CD4-positive, alpha-beta T cell treated with Interleukin-1 beta for 1 hour (primary cell): Measurements from ENCODE around the gene CR1L.
"Not testable (repeated sequence)": the region's sequence is repeated elsewhere in the genome, so short reads cannot be mapped to it uniquely, and the experiment has no call there.

Experiments used
- DNase-seq, 2 donors: peaks; one replicate each; pipeline ENCODE4 v3.0.0-alpha.2; 2020 to 2022

CR1L gene

DNA sequence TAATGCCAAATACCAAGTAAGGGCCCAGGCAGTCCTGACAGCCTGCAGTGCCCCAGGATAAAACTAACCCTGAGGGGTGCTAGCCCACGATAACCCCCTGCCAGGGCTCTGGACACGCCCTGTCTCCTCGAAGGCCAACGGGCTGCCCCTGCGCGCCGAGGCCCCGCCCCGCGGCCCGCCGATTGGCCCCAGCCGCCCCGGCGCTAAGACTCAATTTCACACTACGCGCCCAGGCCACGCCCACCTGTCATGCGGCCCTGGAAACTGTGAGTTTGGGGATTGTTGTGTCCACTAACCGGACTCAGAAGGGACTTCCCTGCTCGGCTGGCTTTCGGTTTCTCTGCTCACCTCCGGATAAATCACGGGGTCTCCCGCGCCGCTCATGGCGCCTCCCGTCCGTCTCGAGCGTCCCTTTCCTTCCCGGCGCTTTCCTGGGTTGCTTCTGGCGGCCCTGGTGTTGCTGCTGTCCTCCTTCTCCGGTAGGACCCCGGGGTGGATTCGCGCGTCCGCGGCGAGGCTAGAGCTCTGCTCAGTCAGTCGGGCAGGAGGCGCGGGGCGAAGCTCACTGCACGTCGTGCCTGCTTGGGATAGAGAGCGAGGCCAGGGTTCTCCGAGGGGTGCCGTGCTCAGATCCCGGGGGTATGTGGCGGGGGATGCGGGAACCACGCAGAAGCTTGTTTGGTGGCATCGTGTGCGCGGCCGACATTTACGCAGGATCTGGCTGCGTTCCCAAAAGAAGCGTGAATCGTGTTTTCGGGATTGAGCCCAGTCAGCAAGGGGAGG is at the start of gene CR1L:
Gene CR1L (plus strand): TSS at position 282 of the 783 bp plus-strand sequence. CDS start 101 bp downstream, at position 383.
- DNase-seq: peak; percentile 64 to 76

DNA sequence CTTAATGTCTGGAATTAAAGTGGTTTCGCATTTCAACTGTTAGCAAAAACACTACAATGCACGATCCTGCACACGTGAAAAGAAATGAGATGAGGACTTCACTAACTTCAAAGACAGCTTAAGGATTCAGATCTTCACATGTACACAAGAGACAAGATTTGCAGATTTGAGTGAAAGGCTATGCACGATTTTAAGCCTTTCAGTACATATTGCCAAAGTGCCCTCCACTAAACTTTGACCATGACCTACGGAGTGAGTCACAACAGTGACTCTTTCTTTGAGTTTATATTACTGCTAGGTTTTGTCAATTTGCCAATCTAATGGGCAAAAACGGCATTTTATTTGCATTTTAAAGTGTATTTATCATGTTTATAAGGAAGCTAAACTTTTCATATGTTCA is 41.2 kb upstream of the CR1L start:
- DNase-seq: no peak

- DNase-seq: no peak
Measured at GRCh38 chr1:207605444-207606361, 39.2 kb upstream of the CR1L start.

- no peak for DNase-seq
Measured at GRCh38 chr1:207606362-207606755, 38.6 kb upstream of the CR1L start.

- DNase-seq: no peak
Measured at GRCh38 chr1:207612762-207613161, 32.2 kb upstream of the CR1L start.

DNA sequence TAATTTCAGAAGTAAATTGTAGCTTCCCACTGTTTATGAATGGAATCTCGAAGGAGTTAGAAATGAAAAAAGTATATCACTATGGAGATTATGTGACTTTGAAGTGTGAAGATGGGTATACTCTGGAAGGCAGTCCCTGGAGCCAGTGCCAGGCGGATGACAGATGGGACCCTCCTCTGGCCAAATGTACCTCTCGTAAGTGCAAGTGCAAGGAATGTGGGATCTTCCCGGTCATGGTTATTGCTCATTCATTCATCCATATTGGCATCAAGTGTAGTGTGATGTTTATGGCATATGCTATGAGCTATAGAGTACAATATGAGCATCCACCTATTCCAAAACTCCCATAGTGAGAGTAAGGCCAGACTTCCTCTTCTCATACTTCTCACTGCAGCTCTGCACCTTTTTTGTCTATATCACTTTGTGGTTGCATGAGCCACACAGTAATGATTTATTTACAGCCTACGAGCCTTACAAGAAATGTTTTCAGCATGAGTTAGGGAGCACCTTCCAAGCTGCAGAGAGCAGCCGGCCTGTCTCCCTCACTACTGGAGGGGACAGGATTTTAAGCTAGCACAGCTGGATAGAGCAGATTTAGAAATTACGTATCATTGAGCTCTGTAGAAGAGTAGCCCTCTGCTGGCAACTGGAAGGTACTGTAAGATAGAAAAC is 24.9 kb upstream of the CR1L start:
- peak; percentile 2 to 35 for DNase-seq

- DNase-seq: no peak
Measured at GRCh38 chr1:207620543-207620893, 24.4 kb upstream of the CR1L start.

GRCh38 chr1:207625504-207626071 is 19.3 kb upstream of the CR1L start:
- DNase-seq: not testable (repeated sequence)

DNA sequence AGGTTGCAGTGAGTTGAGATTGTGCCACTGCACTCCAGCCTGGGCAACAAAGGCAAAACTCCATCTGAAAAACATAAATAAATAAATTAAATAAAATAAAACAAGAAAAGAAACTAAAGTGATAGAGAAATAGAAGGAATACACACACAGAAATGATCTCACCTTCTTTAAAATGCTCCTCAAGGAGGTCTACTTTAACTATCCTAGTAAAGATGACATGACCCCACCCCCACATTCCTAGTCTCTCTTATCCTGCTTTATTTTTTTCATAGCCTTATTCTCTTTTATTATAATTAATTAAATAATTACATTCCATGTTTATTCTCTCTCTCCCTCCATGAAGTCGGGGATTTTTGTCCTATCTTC is 18.0 kb upstream of the CR1L start:
- DNase-seq: no peak

GRCh38 chr1:207627496-207627895 is 17.4 kb upstream of the CR1L start:
- no peak for DNase-seq

GRCh38 chr1:207628776-207629175 is 16.2 kb upstream of the CR1L start:
- DNase-seq: no peak

DNA sequence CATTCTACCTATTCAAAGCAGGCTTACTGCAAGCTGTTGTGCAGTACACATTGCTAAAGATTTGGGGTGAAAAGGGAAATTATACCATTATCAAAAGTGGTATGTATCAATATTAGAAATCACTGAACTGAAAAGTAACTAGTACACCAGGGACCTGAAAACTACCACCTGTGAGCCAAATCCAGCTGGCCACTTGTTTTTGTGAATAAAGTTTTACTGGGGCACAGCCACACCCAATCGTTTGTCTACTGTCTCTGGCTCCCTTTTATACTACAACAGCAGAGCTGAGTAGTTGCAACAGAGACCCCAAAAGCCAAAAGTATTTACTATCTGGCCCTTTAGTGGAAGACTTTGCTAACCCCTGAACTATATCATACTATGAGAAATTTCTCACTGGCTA is 13.8 kb upstream of the CR1L start:
- no peak for DNase-seq

DNA sequence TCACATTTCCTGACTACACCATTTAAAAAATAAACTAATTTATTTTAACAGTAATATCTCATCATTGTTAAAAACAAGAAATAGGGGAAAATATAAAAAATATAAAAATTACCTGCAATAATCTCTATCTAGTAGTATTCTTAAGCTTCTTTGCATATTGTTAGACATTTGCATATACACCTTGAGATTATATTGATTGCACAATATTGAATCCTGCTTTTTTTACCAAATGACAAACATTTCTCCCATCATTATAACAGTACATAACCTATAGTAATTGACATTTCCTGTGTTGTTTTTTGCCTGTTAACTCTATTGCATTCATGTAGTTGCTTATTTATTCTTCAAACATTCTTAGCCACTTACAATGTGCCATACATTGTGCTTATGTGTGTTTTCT is 11.7 kb upstream of the CR1L start:
- DNase-seq: no peak

DNA sequence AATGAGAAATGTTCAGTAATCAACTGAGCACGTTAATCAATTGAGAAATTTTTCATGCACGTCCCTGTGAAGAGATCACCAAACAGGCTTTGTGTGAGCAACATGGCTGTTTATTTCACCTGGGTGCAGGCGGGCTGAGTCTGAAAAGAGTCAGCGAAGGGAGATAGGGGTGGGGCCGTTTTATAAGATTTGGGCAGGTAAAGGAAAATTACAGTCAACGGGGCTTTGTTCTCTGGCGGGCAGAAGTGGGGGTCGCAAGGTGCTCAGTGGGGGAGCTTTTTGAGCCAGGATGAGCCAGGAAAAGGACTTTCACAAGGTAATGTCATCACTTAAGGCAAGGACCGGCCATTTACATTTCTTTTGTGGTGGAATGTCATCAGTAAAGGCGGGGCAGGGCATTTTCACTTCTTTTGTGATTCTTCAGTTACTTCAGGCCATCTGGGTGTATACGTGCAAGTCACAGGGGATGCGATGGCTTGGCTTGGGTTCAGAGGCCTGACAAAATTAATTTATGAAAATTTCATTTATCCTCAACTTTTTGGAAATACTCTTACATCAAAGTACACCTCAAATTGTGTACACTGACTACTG is 11.1 kb upstream of the CR1L start:
- DNase-seq: not testable (repeated sequence)

GRCh38 chr1:207634293-207634692 is 10.6 kb upstream of the CR1L start:
- DNase-seq: not testable (repeated sequence)

DNA sequence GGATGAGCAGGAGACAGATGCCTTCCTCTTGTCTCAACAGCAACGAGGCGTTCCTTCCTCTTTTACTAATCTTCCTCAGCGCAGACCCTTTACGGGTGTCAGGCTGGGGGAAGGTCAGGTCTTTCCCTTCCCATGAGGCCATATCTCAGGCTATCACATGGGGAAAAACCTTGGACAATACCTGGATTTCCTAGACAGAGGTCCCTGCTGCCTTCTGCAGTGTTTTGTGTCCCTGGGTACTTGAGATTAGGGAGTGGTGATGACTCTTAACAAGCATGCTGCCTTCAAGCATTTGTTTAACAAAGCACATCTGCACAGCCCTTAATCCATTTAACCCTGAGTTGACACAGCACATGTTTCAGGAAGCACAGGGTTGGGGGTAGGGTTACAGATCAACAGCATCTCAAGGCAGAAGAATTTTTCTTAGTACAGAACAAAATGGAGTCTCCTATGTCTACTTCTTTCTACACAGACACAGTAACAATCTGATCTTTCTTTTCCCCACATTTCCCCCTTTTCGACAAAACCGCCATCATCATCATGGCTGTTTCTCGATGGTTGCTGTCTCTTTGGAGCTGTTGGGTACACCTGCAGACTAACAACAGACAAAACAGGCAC is 9.3 kb upstream of the CR1L start:
- not testable (repeated sequence) for DNase-seq

- DNase-seq: not testable (repeated sequence)
Measured at GRCh38 chr1:207638487-207639145, 6.3 kb upstream of the CR1L start.

DNA sequence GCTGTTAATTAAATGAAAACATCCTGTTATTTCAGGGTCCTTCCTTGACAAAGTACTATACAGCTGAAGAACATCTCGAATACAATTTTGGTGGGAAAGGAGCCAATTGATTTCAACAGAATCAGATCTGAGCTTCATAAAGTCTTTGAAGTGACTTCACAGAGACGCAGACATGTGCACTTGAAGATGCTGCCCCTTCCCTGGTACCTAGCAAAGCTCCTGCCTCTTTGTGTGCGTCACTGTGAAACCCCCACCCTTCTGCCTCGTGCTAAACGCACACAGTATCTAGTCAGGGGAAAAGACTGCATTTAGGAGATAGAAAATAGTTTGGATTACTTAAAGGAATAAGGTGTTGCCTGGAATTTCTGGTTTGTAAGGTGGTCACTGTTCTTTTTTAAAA is 5.6 kb upstream of the CR1L start:
- not testable (repeated sequence) for DNase-seq

- no peak for DNase-seq
Measured at GRCh38 chr1:207644166-207644851, 624 bp upstream of the CR1L start.

- DNase-seq: no peak
Measured at GRCh38 chr1:207645635-207646081, 725 bp downstream of the CR1L start.

- DNase-seq: no peak
Measured at GRCh38 chr1:207646171-207646570, 1.2 kb downstream of the CR1L start.
